Hepatocyte (in vitro differentiated cells): ENCODE results near the gene CHRNA7. TPM values are rescaled to one million over a fixed set of nuclear protein-coding genes. Genes with fewer than 3 reads are reported as not detected.
"Not testable (repeated sequence)": the region's sequence is repeated elsewhere in the genome, so short reads cannot be mapped to it uniquely, and the experiment has no call there.

Experiments used
- DNase-seq: peaks from one replicate; pipeline ENCODE4 v3.0.0-alpha.2; 2016; ENCODE audit warnings: low spot score
- H2AFZ ChIP-seq: fragments of 200-600 bp; sonication (generic); 2 replicates; pipeline ENCODE4 v1.6.0; 2016; ENCODE audit warnings: antibody characterized with exemption, mild to moderate bottlenecking
- H3K27ac ChIP-seq: fragments of 200-600 bp; sonication (generic); 2 replicates; pipeline ENCODE4 v1.5.1; 2016; ENCODE audit warnings: mild to moderate bottlenecking
- H3K27me3 ChIP-seq: fragments of 200-600 bp; sonication (generic); 2 replicates; pipeline ENCODE4 v1.6.1; 2016
- H3K36me3 ChIP-seq: fragments of 200-600 bp; sonication (generic); replicated peaks from 2 replicates; pipeline ENCODE4 v1.5.1; 2016; ENCODE audit warnings: low read depth; ENCODE audit not compliant: insufficient read depth
- H3K4me1 ChIP-seq: fragments of 200-600 bp; sonication (generic); 2 replicates; pipeline ENCODE4 v1.5.1; 2016; ENCODE audit warnings: mild to moderate bottlenecking, moderate library complexity; ENCODE audit not compliant: insufficient read depth
- H3K4me2 ChIP-seq: fragments of 200-600 bp; sonication (generic); 2 replicates; pipeline ENCODE4 v1.6.0; 2016
- H3K4me3 ChIP-seq: fragments of 200-600 bp; sonication (generic); 2 replicates; pipeline ENCODE4 v1.5.1; 2016; ENCODE audit warnings: mild to moderate bottlenecking
- H3K79me2 ChIP-seq: fragments of 200-600 bp; sonication (generic); 2 replicates; pipeline ENCODE4 v1.6.0; 2017; ENCODE audit warnings: mild to moderate bottlenecking
- H3K9me2 ChIP-seq: fragments of 200-600 bp; sonication (generic); replicated peaks from 2 replicates; pipeline ENCODE4 v1.6.0; 2017; ENCODE audit warnings: mild to moderate bottlenecking; ENCODE audit not compliant: insufficient read depth
- H3K9me3 ChIP-seq: fragments of 200-600 bp; sonication (generic); 2 replicates; pipeline ENCODE4 v1.5.1; 2016; ENCODE audit warnings: low read depth, mild to moderate bottlenecking
- H4K20me1 ChIP-seq: fragments of 200-600 bp; sonication (generic); 2 replicates; pipeline ENCODE4 v1.6.0; 2016; ENCODE audit warnings: mild to moderate bottlenecking; ENCODE audit not compliant: insufficient read depth, poor library complexity, severe bottlenecking
- EZH2 ChIP-seq: fragments of 200-600 bp; sonication (generic); IDR thresholded peaks from 2 replicates; pipeline ENCODE4 v1.6.1; 2016; ENCODE audit warnings: antibody characterized with exemption, mild to moderate bottlenecking, borderline replicate concordance
- EZH2phosphoT487 ChIP-seq: fragments of 200-600 bp; sonication (generic); IDR thresholded peaks from one replicate; pipeline ENCODE4 v1.6.1; 2018; ENCODE audit warnings: antibody characterized with exemption, mild to moderate bottlenecking, low read depth, moderate library complexity; ENCODE audit not compliant: unreplicated experiment, severe bottlenecking
- WGBS: methylation state at CpG from one replicate; pipeline ENCODE4 v1.1.6; 2016; ENCODE audit warnings: low lambda C conversion rate; ENCODE audit errors: missing lambda C conversion rate; 5-methylcytosine and 5-hydroxymethylcytosine counted together
- polyA plus RNA-seq: library from polyadenylated mRNA; unstranded; fragments of >200 nt; fragmentation: Nextera tagmentation; extraction: Ambion mirVana; gene quantifications from 2 replicates; pipeline ENCODE4 v1.2.1, GENCODE V29; 2016
- small RNA-seq: library from RNA; depleted of rRNA; stranded (forward); fragments of <200 nt; gene quantifications from one replicate; pipeline ENCODE3, GENCODE V24; 2014
- total RNA-seq: library from RNA; depleted of rRNA; stranded (reverse); fragments of >200 nt; gene quantifications from 2 replicates; pipeline ENCODE4 v1.2.3, GENCODE V29; 2014
- TF ChIP-seq, protein P1 (sequence below): fragments of 200-600 bp; sonication (generic); IDR thresholded peaks from 2 replicates; pipeline ENCODE4 v1.5.1; 2016; ENCODE audit warnings: antibody characterized with exemption, mild to moderate bottlenecking; ENCODE audit not compliant: poor library complexity

The CHRNA7 gene
- total and polyA plus RNA-seq, 2 experiments from 2014 or later = 3.0 to 4.0 TPM

DNA sequence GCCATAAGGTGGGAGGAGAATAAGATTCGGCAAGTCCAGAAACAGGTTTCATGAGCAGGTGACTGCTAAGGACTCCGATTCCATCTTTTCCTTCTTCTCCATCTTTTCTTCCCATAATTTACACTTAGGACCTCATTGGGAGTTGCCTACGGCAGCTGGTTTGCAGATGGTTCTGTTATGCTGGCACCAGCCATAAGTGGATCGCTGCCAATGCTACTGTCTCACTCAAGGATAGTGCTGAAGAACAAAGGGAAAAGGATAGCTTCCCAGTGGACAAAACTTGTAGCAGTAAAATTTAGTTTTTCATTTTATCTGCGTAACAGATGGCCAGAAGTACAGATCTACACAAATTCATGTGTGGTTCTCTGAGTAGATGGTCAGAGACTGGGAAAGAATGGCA is 178.8 kb downstream of the CHRNA7 start:
- H3K79me2 ChIP-seq, H3K36me3 ChIP-seq, H3K9me3 ChIP-seq, H3K4me3 ChIP-seq, H2AFZ ChIP-seq, H3K27me3 ChIP-seq, H3K27ac ChIP-seq, H3K4me2 ChIP-seq, H4K20me1 ChIP-seq, DNase-seq, H3K4me1 ChIP-seq, H3K9me2 ChIP-seq: not testable (repeated sequence)
- WGBS = no CpG with 5 or more reads among the region's 5 CpGs

DNA sequence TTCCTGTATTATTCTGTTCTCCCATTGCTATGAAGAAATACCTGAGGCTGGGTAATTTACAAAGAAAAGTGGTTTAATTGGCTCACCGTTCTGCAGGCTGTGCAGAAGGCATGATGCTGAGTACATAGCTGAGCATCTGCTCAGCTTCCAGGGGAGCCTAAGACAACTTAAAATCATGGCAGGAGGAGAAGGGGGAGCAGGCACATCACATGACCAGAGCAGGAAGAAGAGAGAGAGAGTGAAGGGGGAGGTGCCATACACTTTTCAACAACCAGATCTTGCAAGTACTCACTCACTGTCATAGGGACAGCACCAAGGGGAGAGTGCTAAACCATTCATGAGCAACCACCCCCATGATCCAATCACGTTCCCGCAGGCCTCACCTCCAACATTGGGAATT is 188.4 kb downstream of the CHRNA7 start:
- 76% methylated on average over 3 of the region's 3 CpGs for WGBS
- H2AFZ ChIP-seq = no peak overlapping the region
- H3K9me3 ChIP-seq = peaks cover 12% of the 10 kb centered on the region

More for the DNA sequence above, 188.4 kb downstream of the CHRNA7 start:
- Histone ChIP-seq H3K9me2 (no peaks in the 10 kb centered on the region), H3K4me2 (no peak overlapping the region), H3K36me3 (no peaks in the 10 kb centered on the region), H3K79me2 (no peaks in the 10 kb centered on the region), H4K20me1 (no peaks in the 10 kb centered on the region), H3K4me3 (no peak overlapping the region), H3K27me3 (no peaks in the 10 kb centered on the region), H3K4me1 (no peaks in the 10 kb centered on the region), H3K27ac (no peak overlapping the region)
- TF ChIP-seq EZH2phosphoT487 (no peak), EZH2 (no peak)
- TF ChIP-seq, protein P1, sequence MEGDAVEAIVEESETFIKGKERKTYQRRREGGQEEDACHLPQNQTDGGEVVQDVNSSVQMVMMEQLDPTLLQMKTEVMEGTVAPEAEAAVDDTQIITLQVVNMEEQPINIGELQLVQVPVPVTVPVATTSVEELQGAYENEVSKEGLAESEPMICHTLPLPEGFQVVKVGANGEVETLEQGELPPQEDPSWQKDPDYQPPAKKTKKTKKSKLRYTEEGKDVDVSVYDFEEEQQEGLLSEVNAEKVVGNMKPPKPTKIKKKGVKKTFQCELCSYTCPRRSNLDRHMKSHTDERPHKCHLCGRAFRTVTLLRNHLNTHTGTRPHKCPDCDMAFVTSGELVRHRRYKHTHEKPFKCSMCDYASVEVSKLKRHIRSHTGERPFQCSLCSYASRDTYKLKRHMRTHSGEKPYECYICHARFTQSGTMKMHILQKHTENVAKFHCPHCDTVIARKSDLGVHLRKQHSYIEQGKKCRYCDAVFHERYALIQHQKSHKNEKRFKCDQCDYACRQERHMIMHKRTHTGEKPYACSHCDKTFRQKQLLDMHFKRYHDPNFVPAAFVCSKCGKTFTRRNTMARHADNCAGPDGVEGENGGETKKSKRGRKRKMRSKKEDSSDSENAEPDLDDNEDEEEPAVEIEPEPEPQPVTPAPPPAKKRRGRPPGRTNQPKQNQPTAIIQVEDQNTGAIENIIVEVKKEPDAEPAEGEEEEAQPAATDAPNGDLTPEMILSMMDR = no peak
- no peak for DNase-seq

Small RNA genes within 50 kb of the gene (small RNA-seq; reads per million reads assigned to genes)
- not detected for gene RF00019

Other genes starting within 250 kb of the CHRNA7 start
- gene OTUD7A, start 159.8 kb upstream of the CHRNA7 start, total RNA-seq = 0.23 and 4.3 TPM in 2 replicates
- gene OTUD7A, start 159.8 kb upstream of the CHRNA7 start, polyA plus RNA-seq = 0.57 and 0.76 TPM in 2 replicates